IMR-90 (cell line): ENCODE data around the gene HDAC5. TPM values are rescaled to one million over a fixed set of nuclear protein-coding genes. Genes with fewer than 3 reads are reported as not detected.
A peak's percentile ranks its signal among the peaks of the same experiment; 100 is the strongest.

ENCODE experiments used
- ATAC-seq: fragments of 200-7000 bp; cut with Tn5 transposase; 2 replicates; pipeline ENCODE4 v1.9.1; 2020; ENCODE audit warnings: low read depth, mild to moderate bottlenecking, moderate library complexity
- BruUV-seq: library from RNA; stranded (reverse); fragments of 400-500 nt; replicated peaks from 2 replicates; lab custom pipeline; 2021; lab: Mats Ljungman, UMichigan
- CTCF ChIA-PET: fragments of 300-600 bp; formaldehyde crosslinking; extraction: SDS; loops from one replicate; lab custom pipeline; 2021; ENCODE audit warnings: antibody characterized with exemption; lab: Yijun Ruan, JAX
- POLR2A ChIA-PET: fragments of 300-600 bp; sonication (Branson Sonifier 250); formaldehyde crosslinking; loops from one replicate; lab custom pipeline; 2022; ENCODE audit warnings: antibody characterized with exemption; ENCODE audit not compliant: unreplicated experiment; lab: Charles Lee
- DNase-seq: peaks from one replicate; pipeline ENCODE4 v3.0.0; 2013
- H2AFZ ChIP-seq: replicated peaks from 2 replicates; pipeline ENCODE3; 2013; ENCODE audit warnings: low read length, mild to moderate bottlenecking; ENCODE audit not compliant: poor library complexity
- H2AK5ac ChIP-seq: 2 replicates; pipeline ENCODE4 v1.6.1; 2013; ENCODE audit warnings: low read depth, low read length, inconsistent platforms
- H2AK9ac ChIP-seq: replicated peaks from 2 replicates; pipeline ENCODE3; 2013; ENCODE audit warnings: mild to moderate bottlenecking, low read depth, low read length, moderate library complexity; ENCODE audit not compliant: poor library complexity
- H2BK120ac ChIP-seq: 2 replicates; pipeline ENCODE4 v1.6.1; 2013; ENCODE audit warnings: low read depth, low read length, inconsistent platforms
- H2BK15ac ChIP-seq: 3 replicates; pipeline ENCODE4 v1.6.1; 2013; ENCODE audit warnings: low read depth, low read length, inconsistent platforms
- H2BK20ac ChIP-seq: 2 replicates; pipeline ENCODE4 v1.6.1; 2013; ENCODE audit warnings: low read depth, mild to moderate bottlenecking, inconsistent platforms, low read length, moderate library complexity
- H2BK5ac ChIP-seq: 2 replicates; pipeline ENCODE4 v1.6.1; 2013; ENCODE audit warnings: mild to moderate bottlenecking, low read depth, low read length, inconsistent platforms; ENCODE audit not compliant: poor library complexity, severe bottlenecking
- H3K14ac ChIP-seq: replicated peaks from 2 replicates; pipeline ENCODE4 v1.6.1; 2013; ENCODE audit warnings: low read depth, low read length, inconsistent platforms
- H3K18ac ChIP-seq: 2 replicates; pipeline ENCODE4 v1.6.1; 2013; ENCODE audit warnings: low read depth, low read length, control low read depth
- H3K23ac ChIP-seq: 2 replicates; pipeline ENCODE4 v1.6.1; 2013; ENCODE audit warnings: low read depth, low read length, inconsistent platforms
- H3K27ac ChIP-seq: 2 replicates; pipeline ENCODE4 v1.5.1; 2013; ENCODE audit warnings: mild to moderate bottlenecking, control low read depth, low read length; ENCODE audit not compliant: insufficient read depth
- H3K27me3 ChIP-seq: 2 replicates; pipeline ENCODE4 v1.6.1; 2013; ENCODE audit warnings: low read length; ENCODE audit not compliant: control insufficient read depth, insufficient read depth
- H3K36me3 ChIP-seq: 2 replicates; pipeline ENCODE4 v1.6.1; 2013; ENCODE audit warnings: low read length, mixed read lengths; ENCODE audit not compliant: control insufficient read depth, insufficient read depth
- H3K4ac ChIP-seq: 2 replicates; pipeline ENCODE4 v1.6.1; 2013; ENCODE audit warnings: low read depth, low read length, inconsistent platforms
- H3K4me1 ChIP-seq: 2 replicates; pipeline ENCODE4 v1.6.1; 2013; ENCODE audit warnings: low read length, mixed read lengths; ENCODE audit not compliant: control insufficient read depth, insufficient read depth
- H3K4me2 ChIP-seq: 2 replicates; pipeline ENCODE4 v1.6.1; 2013; ENCODE audit warnings: low read depth, mild to moderate bottlenecking, control low read depth, low read length, moderate library complexity
- H3K4me3 ChIP-seq: 2 replicates; pipeline ENCODE4 v1.5.1; 2013; ENCODE audit warnings: low read depth, mild to moderate bottlenecking, control low read depth, low read length, moderate library complexity; ENCODE audit not compliant: insufficient read depth
- H3K56ac ChIP-seq: 2 replicates; pipeline ENCODE4 v1.6.1; 2013; ENCODE audit warnings: low read length, inconsistent platforms; ENCODE audit not compliant: insufficient read depth; ENCODE audit errors: extremely low read depth
- H3K79me1 ChIP-seq, 2 experiments: 2 replicates each; pipeline ENCODE4 v1.6.1; 2013; ENCODE audit warnings: low read length in 2 of 2, inconsistent platforms in 1 of 2, low read depth in 1 of 2
- H3K9ac ChIP-seq: 2 replicates; pipeline ENCODE4 v1.6.1; 2013; ENCODE audit warnings: low read depth, low read length, control low read depth
- H3K9me1 ChIP-seq: 2 replicates; pipeline ENCODE4 v1.6.1; 2013; ENCODE audit warnings: low read length, inconsistent platforms; ENCODE audit not compliant: insufficient read depth
- H3K9me3 ChIP-seq: 2 replicates; pipeline ENCODE4 v1.6.1; 2013; ENCODE audit warnings: low read length; ENCODE audit not compliant: control insufficient read depth, insufficient read depth
- H4K20me1 ChIP-seq: 2 replicates; pipeline ENCODE4 v1.6.1; 2013; ENCODE audit warnings: low read length, inconsistent platforms; ENCODE audit not compliant: insufficient read depth
- H4K5ac ChIP-seq: 2 replicates; pipeline ENCODE4 v1.6.1; 2013; ENCODE audit warnings: mild to moderate bottlenecking, low read depth, low read length, control low read depth
- H4K8ac ChIP-seq, 2 experiments: 2 replicates each; pipeline ENCODE4 v1.6.1; 2013; ENCODE audit warnings: low read depth in 2 of 2, low read length in 2 of 2, control low read depth in 1 of 2, inconsistent platforms in 1 of 2
- H4K91ac ChIP-seq: 2 replicates; pipeline ENCODE4 v1.6.1; 2013; ENCODE audit warnings: low read depth, low read length, inconsistent platforms; ENCODE audit not compliant: insufficient read depth
- BHLHE40 ChIP-seq: fragments of 150-350 bp; IDR thresholded peaks from 2 replicates; pipeline ENCODE4 v1.6.1; 2016; ENCODE audit warnings: mild to moderate bottlenecking, low read depth, low read length
- CEBPB ChIP-seq: IDR thresholded peaks from 2 replicates; pipeline ENCODE4 v1.6.1; 2012; ENCODE audit warnings: low read depth, low read length, improper control_type of control experiment
- CHD1 ChIP-seq: IDR thresholded peaks from 2 replicates; pipeline ENCODE4 v1.6.1; 2012; ENCODE audit warnings: low read depth, low read length, improper control_type of control experiment
- CTCF ChIP-seq: conservative IDR thresholded peaks from 2 replicates; pipeline ENCODE4 v1.5.1; 2012; ENCODE audit warnings: mild to moderate bottlenecking, low read depth, low read length, improper control_type of control experiment
- FOS ChIP-seq: fragments of 150-350 bp; IDR thresholded peaks from 2 replicates; pipeline ENCODE4 v1.6.1; 2016; ENCODE audit warnings: low read depth, low read length
- MAZ ChIP-seq: IDR thresholded peaks from 2 replicates; pipeline ENCODE4 v1.6.1; 2012; ENCODE audit warnings: low read depth, mild to moderate bottlenecking, low read length, improper control_type of control experiment, moderate library complexity, borderline replicate concordance
- MXI1 ChIP-seq: IDR thresholded peaks from 2 replicates; pipeline ENCODE4 v1.6.1; 2012; ENCODE audit warnings: low read depth, mild to moderate bottlenecking, low read length, moderate library complexity, borderline replicate concordance
- POLR2A ChIP-seq: IDR thresholded peaks from 2 replicates; pipeline ENCODE4 v1.6.1; 2012; ENCODE audit warnings: mild to moderate bottlenecking, low read depth, low read length
- RAD21 ChIP-seq: IDR thresholded peaks from 2 replicates; pipeline ENCODE4 v1.6.1; 2012; ENCODE audit warnings: low read length, improper control_type of control experiment
- RCOR1 ChIP-seq: IDR thresholded peaks from 2 replicates; pipeline ENCODE4 v1.6.1; 2012; ENCODE audit warnings: mild to moderate bottlenecking, low read length, improper control_type of control experiment; ENCODE audit not compliant: insufficient replicate concordance
- SMC3 ChIP-seq: fragments of 150-350 bp; IDR thresholded peaks from 2 replicates; pipeline ENCODE4 v1.6.1; 2016; ENCODE audit warnings: low read depth, mild to moderate bottlenecking, antibody characterized with exemption, low read length, moderate library complexity
- WGBS, 2 experiments: methylation state at CpG; one replicate each; pipeline versions ENCODE4 v1.1.5 to v1.1.7; 2013; ENCODE audit warnings: missing lambda C conversion rate in 2 of 2; ENCODE audit not compliant: insufficient read length in 1 of 2; ENCODE audit errors: extremely low coverage in 2 of 2; 5-methylcytosine and 5-hydroxymethylcytosine counted together
- dilution Hi-C: fragments of 300-500 bp; cut with HindIII; formaldehyde crosslinking; loops from one replicate; pipeline ENCODE4 v1.14.3; 2018; ENCODE audit warnings: low sequenced_read_pairs; ENCODE audit not compliant: unreplicated experiment
- in situ Hi-C: fragments of 300-500 bp; cut with MboI; formaldehyde crosslinking; loops from 3 replicates; pipeline ENCODE4 v1.14.3; 2019; ENCODE audit warnings: low sequenced_read_pairs, inconsistent platforms, mixed read lengths
- intact Hi-C: fragments of 100-400 bp; cut with micrococcal nuclease; formaldehyde crosslinking; loops from 2 replicates; pipeline ENCODE4 v1.10.0; 2022
- polyA plus RNA-seq, 3 experiments: library from polyadenylated mRNA; depleted of rRNA; stranded (reverse); fragments of >200 nt; gene quantifications; 2 replicates each; pipeline ENCODE4 v1.2.3, GENCODE V29; 2012; ENCODE audit warnings: low replicate concordance in 1 of 3
- total RNA-seq: library from RNA; depleted of rRNA; stranded (reverse); fragments of >200 nt; gene quantifications from 2 replicates; pipeline ENCODE4 v1.2.3, GENCODE V29; 2012
- TF ChIP-seq, protein P1 (sequence below): fragments of 150-350 bp; IDR thresholded peaks from 2 replicates; pipeline ENCODE4 v1.6.1; 2017; ENCODE audit warnings: mild to moderate bottlenecking, antibody characterized with exemption, low read length, low read depth

The HDAC5 gene
- total and polyA plus RNA-seq, 2 of the 4 experiments (the other 2 are of a cell fraction), result 47.0 to 61.3 TPM

- BruUV-seq, result no TSS peak
- Histone ChIP-seq H3K9ac (no peak overlapping the region), H2AK5ac (peak overlapping the region; percentile 7), H3K56ac (no peak overlapping the region), H3K79me1 (peaks cover 13 to 75% of the 10 kb centered on the region in 2 experiments), H3K4me2 (no peak overlapping the region), H3K4ac (no peak overlapping the region), H3K14ac (0 out of 2 replicates have a peak overlapping the region, but pooled peaks have one; percentile 2), H2AFZ (no peak overlapping the region), H3K4me3 (no peak overlapping the region), H3K9me1 (peaks cover 26% of the 10 kb centered on the region), H3K4me1 (peaks cover 40% of the 10 kb centered on the region), H2AK9ac (no peak overlapping the region), H2BK15ac (no peak overlapping the region), H4K91ac (no peak overlapping the region), H3K9me3 (no peaks in the 10 kb centered on the region), H2BK120ac (no peak overlapping the region), H3K23ac (peak overlapping the region; percentile 11; the same call in 1 of the 2 replicates), H3K18ac (no peak overlapping the region), H2BK5ac (no peak overlapping the region), H4K20me1 (peaks cover 32% of the 10 kb centered on the region), H3K36me3 (no peaks in the 10 kb centered on the region), H4K8ac (no peak overlapping the region), H4K5ac (no peak overlapping the region), H3K27me3 (no peaks in the 10 kb centered on the region), H3K27ac (no peak overlapping the region), H2BK20ac (no peak overlapping the region)
- dilution Hi-C loops, result no loop called here
- 63% methylated on average over 1 of the region's 3 CpGs; no CpG with 5 or more reads in 1 of the 2 experiments for WGBS, 2 experiments
- no peak; the same call in 1 of the 2 replicates for TF ChIP-seq CTCF
- TF ChIP-seq MAZ, result no peak
- no peak for TF ChIP-seq RAD21
- TF ChIP-seq BHLHE40, result no peak
- no peak for TF ChIP-seq FOS
- no peak for TF ChIP-seq RCOR1
- TF ChIP-seq MXI1, result no peak
- no peak for TF ChIP-seq SMC3
- no peak for TF ChIP-seq POLR2A
- TF ChIP-seq CHD1, result no peak
- TF ChIP-seq CEBPB, result no peak
- TF ChIP-seq, protein P1, sequence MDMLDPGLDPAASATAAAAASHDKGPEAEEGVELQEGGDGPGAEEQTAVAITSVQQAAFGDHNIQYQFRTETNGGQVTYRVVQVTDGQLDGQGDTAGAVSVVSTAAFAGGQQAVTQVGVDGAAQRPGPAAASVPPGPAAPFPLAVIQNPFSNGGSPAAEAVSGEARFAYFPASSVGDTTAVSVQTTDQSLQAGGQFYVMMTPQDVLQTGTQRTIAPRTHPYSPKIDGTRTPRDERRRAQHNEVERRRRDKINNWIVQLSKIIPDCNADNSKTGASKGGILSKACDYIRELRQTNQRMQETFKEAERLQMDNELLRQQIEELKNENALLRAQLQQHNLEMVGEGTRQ, result no peak
- in situ Hi-C loops, result no loop called here
- ChIA-PET CTCF (no interaction called here), POLR2A (interaction anchor here (0.7 kb wide), 1 partner anchor 18 kb away, joined by 5 read pairs; no protein-coding TSS in a partner anchor)
- ATAC-seq (no peak), DNase-seq (no peak)
- intact Hi-C loops, result no loop called here
Observed at GRCh38 chr17:44105483-44105882, 18.0 kb downstream of the HDAC5 start.
